ENCODE measurements around the gene ADGB. TPM values are rescaled to one million over a fixed set of nuclear protein-coding genes. Genes with fewer than 3 reads are reported as not detected.

Gene ADGB
- total RNA-seq, 1 experiment from 2014 or later: not detected

GRCh38 chr6:146857180-146857979, 258.6 kb downstream of the ADGB start:
- Mint-ChIP-seq H3K4me1 (ENCODE audit: low read depth, unreplicated experiment) (no peaks in the 10 kb centered on the region), H3K36me3 (ENCODE audit: insufficient read depth, unreplicated experiment) (no peaks in the 10 kb centered on the region), H3K9me3 (ENCODE audit: low read depth, unreplicated experiment) (peaks cover 2% of the 10 kb centered on the region), H3K27ac (ENCODE audit: unreplicated experiment) (no peak overlapping the region), H3K27me3 (ENCODE audit: unreplicated experiment) (no peaks in the 10 kb centered on the region), H3K4me3 (ENCODE audit: low read depth, unreplicated experiment) (no peak overlapping the region)
- peak; percentile 92 for TF ChIP-seq CTCF (IDR thresholded peaks at IDR 0.05; ENCODE audit: unreplicated experiment)
- BruUV-seq (replicated peaks): no TSS peak
- intact Hi-C loops (cut with micrococcal nuclease; ENCODE audit: unreplicated experiment): loop anchor here (2.0 to 5.0 kb wide), 3 partner anchors 345 to 427 kb away; partner anchors contain the start of gene STXBP5
- DNase-seq: peak; percentile 72
- CTCF ChIA-PET: no interaction called here

GRCh38 chr6:146857980-146858347, 259.2 kb downstream of the ADGB start:
- CTCF ChIA-PET: no interaction called here
- no peak overlapping the region for H3K4me3 Mint-ChIP-seq (ENCODE audit: low read depth, unreplicated experiment)
- no peak overlapping the region for H3K27ac Mint-ChIP-seq (ENCODE audit: unreplicated experiment)
- no peaks in the 10 kb centered on the region for H3K4me1 Mint-ChIP-seq (ENCODE audit: low read depth, unreplicated experiment)
- no peak for TF ChIP-seq CTCF (IDR thresholded peaks at IDR 0.05; ENCODE audit: unreplicated experiment)
- intact Hi-C loops (cut with micrococcal nuclease; ENCODE audit: unreplicated experiment): loop anchor here (2.0 to 5.0 kb wide), 3 partner anchors 344 to 427 kb away; partner anchors contain the start of gene STXBP5
- H3K9me3 Mint-ChIP-seq (ENCODE audit: low read depth, unreplicated experiment): no peaks in the 10 kb centered on the region
- no TSS peak for BruUV-seq (replicated peaks)
- H3K27me3 Mint-ChIP-seq (ENCODE audit: unreplicated experiment): no peaks in the 10 kb centered on the region
- H3K36me3 Mint-ChIP-seq (ENCODE audit: insufficient read depth, unreplicated experiment): no peaks in the 10 kb centered on the region
- DNase-seq: no peak

- Mint-ChIP-seq H3K4me1 (ENCODE audit: low read depth, unreplicated experiment) (no peaks in the 10 kb centered on the region), H3K4me3 (ENCODE audit: low read depth, unreplicated experiment) (no peak overlapping the region), H3K27ac (ENCODE audit: unreplicated experiment) (no peak overlapping the region), H3K27me3 (ENCODE audit: unreplicated experiment) (no peaks in the 10 kb centered on the region), H3K36me3 (ENCODE audit: insufficient read depth, unreplicated experiment) (no peaks in the 10 kb centered on the region), H3K9me3 (ENCODE audit: low read depth, unreplicated experiment) (no peaks in the 10 kb centered on the region)
- TF ChIP-seq CTCF (IDR thresholded peaks at IDR 0.05; ENCODE audit: unreplicated experiment): no peak
- CTCF ChIA-PET: no interaction called here
- no peak for DNase-seq
- intact Hi-C loops (cut with micrococcal nuclease; ENCODE audit: unreplicated experiment): loop anchor here (5.0 kb wide), 2 partner anchors 343 to 363 kb away; partner anchors contain the start of gene STXBP5
- BruUV-seq (replicated peaks): no TSS peak
Observed at GRCh38 chr6:146859206-146859605, 260.4 kb downstream of the ADGB start.

- DNase-seq: no peak
- CTCF ChIA-PET: no interaction called here
- H3K36me3 Mint-ChIP-seq (ENCODE audit: insufficient read depth, unreplicated experiment): no peaks in the 10 kb centered on the region
- no peak overlapping the region for H3K4me3 Mint-ChIP-seq (ENCODE audit: low read depth, unreplicated experiment)
- no peaks in the 10 kb centered on the region for H3K27me3 Mint-ChIP-seq (ENCODE audit: unreplicated experiment)
- no peaks in the 10 kb centered on the region for H3K9me3 Mint-ChIP-seq (ENCODE audit: low read depth, unreplicated experiment)
- no peaks in the 10 kb centered on the region for H3K4me1 Mint-ChIP-seq (ENCODE audit: low read depth, unreplicated experiment)
- intact Hi-C loops (cut with micrococcal nuclease; ENCODE audit: unreplicated experiment): loop anchor here (5.0 kb wide), 2 partner anchors 342 to 362 kb away; partner anchors contain the start of gene STXBP5
- BruUV-seq (replicated peaks): no TSS peak
- no peak overlapping the region for H3K27ac Mint-ChIP-seq (ENCODE audit: unreplicated experiment)
- TF ChIP-seq CTCF (IDR thresholded peaks at IDR 0.05; ENCODE audit: unreplicated experiment): no peak
Observed at GRCh38 chr6:146859795-146860495, 261.2 kb downstream of the ADGB start.

Measured in Calu3 (cell line).